Non-pigmented ciliary epithelial cell (primary cell): ENCODE data around the gene PCDHAC1.

Experiments
- DNase-seq: peaks from one replicate; pipeline ENCODE4 v3.0.0-alpha.2; 2010; ENCODE audit warnings: low read depth

Gene PCDHAC1

GRCh38 chr5:140966293-140967225 is 40.5 kb downstream of the PCDHAC1 start, which contains the start of gene PCDHAC2:
TSS of gene PCDHAC2 (plus strand) at chr5:140966476. CDS start at chr5:140966767, 291 bp downstream.
- no peak for DNase-seq

GRCh38 chr5:140967226-140967893 is 41.3 kb downstream of the PCDHAC1 start:
- no peak for DNase-seq

DNA sequence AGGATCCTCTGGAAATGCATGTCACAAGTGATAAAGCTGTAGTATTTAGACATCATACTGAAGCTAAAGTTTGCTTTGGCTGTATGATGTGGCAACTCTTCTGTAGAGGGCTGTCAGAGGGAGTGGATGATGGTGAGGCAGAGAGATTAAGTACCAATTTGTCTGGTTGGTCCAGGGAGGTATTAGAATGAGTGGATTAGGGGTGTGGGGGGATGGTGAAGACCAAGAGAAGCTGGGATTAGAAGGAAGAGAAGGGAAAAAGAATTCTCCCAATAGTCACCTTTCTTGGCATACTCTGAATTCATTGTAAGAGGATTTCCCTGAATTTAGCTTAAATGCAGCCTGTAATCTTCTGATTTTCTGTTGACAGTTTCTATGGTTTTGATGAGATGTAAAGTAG is 43.8 kb downstream of the PCDHAC1 start:
- DNase-seq = no peak

- no peak for DNase-seq
Observed at GRCh38 chr5:140973550-140973949, 47.5 kb downstream of the PCDHAC1 start.

- DNase-seq = no peak
Observed at GRCh38 chr5:140977003-140977402, 50.9 kb downstream of the PCDHAC1 start.

- DNase-seq = no peak
Observed at GRCh38 chr5:140978260-140978659, 52.2 kb downstream of the PCDHAC1 start.

- no peak for DNase-seq
Observed at GRCh38 chr5:140978983-140979382, 52.9 kb downstream of the PCDHAC1 start.
